C4-2B (cell line): ENCODE data around the gene CIC.

Source experiments
- H3K27ac ChIP-seq: fragments of 450-650 bp; 2 replicates; pipeline ENCODE4 v1.5.1; 2017
- CTCF ChIP-seq: fragments of 450-650 bp; conservative IDR thresholded peaks from 2 replicates; pipeline ENCODE4 v1.5.1; 2017; ENCODE audit warnings: mild to moderate bottlenecking
- ZFX ChIP-seq: fragments of 450-650 bp; IDR thresholded peaks from 2 replicates; pipeline ENCODE4 v1.6.1; 2017

CIC gene

GRCh38 chr19:42294471-42295137 is 25.6 kb downstream of the CIC start:
- TF ChIP-seq CTCF (no peak), ZFX (no peak)
- no peak overlapping the region for H3K27ac ChIP-seq

GRCh38 chr19:42295342-42295741 is 26.3 kb downstream of the CIC start:
- no peak for TF ChIP-seq CTCF
- no peak for TF ChIP-seq ZFX
- H3K27ac ChIP-seq: no peak overlapping the region

GRCh38 chr19:42295831-42296525 is 26.9 kb downstream of the CIC start:
- H3K27ac ChIP-seq: no peak overlapping the region
- no peak for TF ChIP-seq ZFX
- TF ChIP-seq CTCF: peak; percentile 83

GRCh38 chr19:42297039-42297438 is 28.0 kb downstream of the CIC start:
- TF ChIP-seq CTCF (no peak), ZFX (no peak)
- H3K27ac ChIP-seq: no peak overlapping the region

GRCh38 chr19:42301646-42302203 is 32.7 kb downstream of the CIC start, which contains the start of gene PRR19:
Gene PRR19 (plus strand): TSS chr19:42302132. CDS start chr19:42309585, 7,453 bp downstream.
- peak within 1 kb of the TSS; percentile 74 for H3K27ac ChIP-seq
- TF ChIP-seq ZFX (no peak), CTCF (no peak)

GRCh38 chr19:42303101-42303464 is 34.0 kb downstream of the CIC start:
- peak overlapping the region; percentile 74 for H3K27ac ChIP-seq

More at GRCh38 chr19:42303101-42303464, 34.0 kb downstream of the CIC start:
- TF ChIP-seq CTCF (no peak), ZFX (no peak)
